Brain microvascular endothelial cell (primary cell): ENCODE measurements around the gene NDUFS6.

Experiments
- DNase-seq: peaks from one replicate; pipeline ENCODE4 v3.0.0-alpha.2; 2020
- H3K27ac ChIP-seq: fragments of 250-450 bp; sonication (Bioruptor Pico); 2 replicates; pipeline ENCODE4 v1.5.1; 2020; ENCODE audit warnings: mild to moderate bottlenecking, moderate library complexity
- H3K27me3 ChIP-seq: fragments of 250-450 bp; sonication (Bioruptor Pico); replicated peaks from 2 replicates; pipeline ENCODE4 v1.5.1; 2020; ENCODE audit warnings: mild to moderate bottlenecking
- H3K36me3 ChIP-seq: fragments of 250-450 bp; sonication (Bioruptor Pico); replicated peaks from 2 replicates; pipeline ENCODE4 v1.5.1; 2020; ENCODE audit warnings: mild to moderate bottlenecking
- H3K4me3 ChIP-seq: 2 replicates; pipeline ENCODE4 v1.5.1; 2011; ENCODE audit warnings: low read depth, mild to moderate bottlenecking, control low read depth, low read length, moderate library complexity
- in situ Hi-C: cut with HindIII; loops from 2 replicates; pipeline ENCODE4 v1.10.0; 2017; ENCODE audit warnings: low sequenced_read_pairs, low pct_ligation_motif_present
- TF ChIP-seq, protein P1 (sequence below): IDR thresholded peaks from 2 replicates; pipeline ENCODE4 v1.5.1; 2011; ENCODE audit warnings: low read depth, mild to moderate bottlenecking, moderate library complexity, low read length, control low read depth, inconsistent platforms; ENCODE audit errors: missing control alignments

NDUFS6 gene

DNA sequence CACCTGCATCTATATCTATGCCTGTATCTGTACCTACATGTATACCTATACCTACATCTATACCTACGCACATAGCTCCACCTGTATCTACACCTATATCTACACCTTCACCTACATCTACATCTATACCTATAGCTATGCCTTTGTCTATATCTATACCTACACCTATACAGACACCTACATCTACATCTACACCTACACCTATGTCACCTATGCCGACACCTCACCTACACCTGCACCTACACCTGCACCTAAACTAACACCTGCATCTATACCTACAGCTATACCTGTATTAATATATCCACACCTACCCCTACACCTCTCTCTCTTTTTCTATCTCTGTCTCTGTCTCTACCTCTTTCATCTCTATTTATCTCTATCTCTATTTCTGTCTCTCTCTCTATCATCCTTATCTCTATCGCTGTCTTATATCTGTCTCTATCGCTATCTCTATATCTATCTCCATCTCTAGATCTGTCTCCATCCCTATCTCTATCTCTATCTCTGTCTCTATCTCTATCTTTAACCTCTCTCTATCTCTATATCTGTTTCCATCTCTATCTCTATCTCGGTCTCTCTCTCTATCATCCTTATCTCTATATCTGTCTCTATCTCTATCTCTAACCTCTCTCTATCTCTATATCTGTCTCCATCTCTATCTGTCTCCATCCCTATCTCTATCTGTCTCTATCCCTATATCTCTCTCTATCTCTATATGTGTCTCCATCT is 43.7 kb downstream of the NDUFS6 start:
- TF ChIP-seq, protein P1, sequence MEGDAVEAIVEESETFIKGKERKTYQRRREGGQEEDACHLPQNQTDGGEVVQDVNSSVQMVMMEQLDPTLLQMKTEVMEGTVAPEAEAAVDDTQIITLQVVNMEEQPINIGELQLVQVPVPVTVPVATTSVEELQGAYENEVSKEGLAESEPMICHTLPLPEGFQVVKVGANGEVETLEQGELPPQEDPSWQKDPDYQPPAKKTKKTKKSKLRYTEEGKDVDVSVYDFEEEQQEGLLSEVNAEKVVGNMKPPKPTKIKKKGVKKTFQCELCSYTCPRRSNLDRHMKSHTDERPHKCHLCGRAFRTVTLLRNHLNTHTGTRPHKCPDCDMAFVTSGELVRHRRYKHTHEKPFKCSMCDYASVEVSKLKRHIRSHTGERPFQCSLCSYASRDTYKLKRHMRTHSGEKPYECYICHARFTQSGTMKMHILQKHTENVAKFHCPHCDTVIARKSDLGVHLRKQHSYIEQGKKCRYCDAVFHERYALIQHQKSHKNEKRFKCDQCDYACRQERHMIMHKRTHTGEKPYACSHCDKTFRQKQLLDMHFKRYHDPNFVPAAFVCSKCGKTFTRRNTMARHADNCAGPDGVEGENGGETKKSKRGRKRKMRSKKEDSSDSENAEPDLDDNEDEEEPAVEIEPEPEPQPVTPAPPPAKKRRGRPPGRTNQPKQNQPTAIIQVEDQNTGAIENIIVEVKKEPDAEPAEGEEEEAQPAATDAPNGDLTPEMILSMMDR, result no peak
- Histone ChIP-seq H3K27ac (no peak overlapping the region), H3K36me3 (no peaks in the 10 kb centered on the region), H3K27me3 (peaks cover 7% of the 10 kb centered on the region), H3K4me3 (no peak overlapping the region)
- no peak for DNase-seq
- in situ Hi-C loops, result no loop called here

DNA sequence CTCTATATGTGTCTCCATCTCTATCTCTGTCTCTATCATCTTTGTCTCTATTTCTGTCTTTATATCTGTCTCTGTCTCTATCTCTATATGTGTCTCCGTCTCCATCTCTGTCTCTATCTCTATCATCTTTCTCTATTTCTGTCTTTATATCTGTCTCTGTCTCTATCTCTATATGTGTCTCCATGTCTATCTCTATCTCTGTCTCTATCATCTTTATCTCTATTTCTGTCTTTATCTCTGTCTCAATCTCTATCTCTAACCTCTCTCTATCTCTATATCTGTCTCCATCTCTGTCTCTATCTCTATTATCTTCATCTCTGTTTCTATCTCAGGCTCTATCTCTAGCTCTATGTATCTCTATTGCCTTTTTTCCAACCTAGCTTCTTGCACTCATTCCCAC is 44.5 kb downstream of the NDUFS6 start:
- TF ChIP-seq, protein P1, result no peak
- in situ Hi-C loops, result no loop called here
- no peaks in the 10 kb centered on the region for H3K36me3 ChIP-seq
- no peak overlapping the region for H3K4me3 ChIP-seq
- H3K27ac ChIP-seq, result no peak overlapping the region
- peaks cover 15% of the 10 kb centered on the region for H3K27me3 ChIP-seq
- DNase-seq, result no peak

DNA sequence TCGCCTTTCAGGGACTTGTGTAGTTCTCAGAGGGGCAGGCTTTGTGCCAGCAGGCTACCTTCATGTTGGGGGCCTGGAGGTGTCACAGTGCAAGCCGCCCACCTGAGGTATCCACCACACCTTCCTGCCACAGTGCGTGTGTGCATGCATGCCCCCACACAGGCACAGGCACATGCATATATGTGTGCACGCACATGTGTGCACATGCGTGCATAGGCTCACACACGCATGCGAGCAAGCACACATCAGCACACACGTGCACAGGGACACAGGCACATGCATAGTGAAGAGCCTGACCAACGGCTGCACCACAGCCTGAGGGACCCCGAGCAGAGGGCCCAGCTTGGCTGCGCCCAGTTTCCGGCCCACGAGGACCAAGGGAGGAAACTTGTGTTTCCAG is 45.4 kb downstream of the NDUFS6 start:
- Histone ChIP-seq H3K36me3 (no peaks in the 10 kb centered on the region), H3K27me3 (peaks cover 24% of the 10 kb centered on the region), H3K27ac (no peak overlapping the region), H3K4me3 (no peak overlapping the region)
- TF ChIP-seq, protein P1, result no peak
- DNase-seq, result no peak
- in situ Hi-C loops, result no loop called here

DNA sequence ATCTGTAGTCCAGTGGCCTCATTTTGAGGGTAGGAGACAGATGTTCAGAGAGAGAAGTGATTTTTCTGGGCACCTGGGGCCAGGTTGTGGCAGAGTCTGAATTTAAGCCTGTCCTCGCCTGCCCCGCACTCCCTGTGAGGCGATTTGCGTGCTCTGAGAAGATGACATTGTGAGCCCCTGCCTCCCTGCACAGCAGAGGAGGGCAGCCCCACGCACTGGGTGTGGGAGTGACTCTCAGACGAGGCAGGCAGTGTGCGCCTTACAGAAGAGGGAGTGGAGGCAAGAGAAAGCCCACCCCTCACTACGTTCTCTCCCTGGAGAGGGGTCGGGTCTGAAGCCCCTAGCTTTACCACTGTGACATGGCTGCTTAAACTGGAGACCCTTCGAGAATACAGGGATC is 45.8 kb downstream of the NDUFS6 start:
- Histone ChIP-seq H3K36me3 (no peaks in the 10 kb centered on the region), H3K27ac (no peak overlapping the region), H3K27me3 (peaks cover 27% of the 10 kb centered on the region), H3K4me3 (no peak overlapping the region)
- in situ Hi-C loops, result no loop called here
- TF ChIP-seq, protein P1, result no peak
- no peak for DNase-seq

DNA sequence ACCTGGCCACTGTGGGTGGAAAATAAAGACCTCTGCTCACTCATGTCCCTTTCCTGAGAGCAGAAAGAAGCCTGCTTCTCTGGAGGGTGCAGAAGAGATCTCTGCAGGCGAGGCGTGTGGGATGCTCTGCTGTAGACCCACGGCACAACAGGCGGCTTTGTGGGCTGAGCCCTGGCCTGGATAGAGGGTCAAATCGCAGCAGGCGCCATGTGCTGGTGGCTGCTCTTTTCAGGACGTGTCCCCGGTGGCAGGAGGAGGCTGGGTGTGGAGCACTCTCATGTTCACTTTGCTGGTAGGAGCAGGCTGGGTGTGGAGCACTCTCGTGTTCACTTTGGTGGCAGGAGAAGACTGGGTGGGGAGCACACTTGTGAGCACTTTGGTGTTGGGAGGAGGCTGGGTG is 46.4 kb downstream of the NDUFS6 start:
- H3K27me3 ChIP-seq, result peaks cover 30% of the 10 kb centered on the region

More for the DNA sequence above, 46.4 kb downstream of the NDUFS6 start:
- in situ Hi-C loops, result no loop called here
- TF ChIP-seq, protein P1, result no peak
- Histone ChIP-seq H3K27ac (no peak overlapping the region), H3K36me3 (no peaks in the 10 kb centered on the region), H3K4me3 (no peak overlapping the region)
- no peak for DNase-seq
